ENCODE measurements around the gene ZNF689.

ZNF689 gene

DNA sequence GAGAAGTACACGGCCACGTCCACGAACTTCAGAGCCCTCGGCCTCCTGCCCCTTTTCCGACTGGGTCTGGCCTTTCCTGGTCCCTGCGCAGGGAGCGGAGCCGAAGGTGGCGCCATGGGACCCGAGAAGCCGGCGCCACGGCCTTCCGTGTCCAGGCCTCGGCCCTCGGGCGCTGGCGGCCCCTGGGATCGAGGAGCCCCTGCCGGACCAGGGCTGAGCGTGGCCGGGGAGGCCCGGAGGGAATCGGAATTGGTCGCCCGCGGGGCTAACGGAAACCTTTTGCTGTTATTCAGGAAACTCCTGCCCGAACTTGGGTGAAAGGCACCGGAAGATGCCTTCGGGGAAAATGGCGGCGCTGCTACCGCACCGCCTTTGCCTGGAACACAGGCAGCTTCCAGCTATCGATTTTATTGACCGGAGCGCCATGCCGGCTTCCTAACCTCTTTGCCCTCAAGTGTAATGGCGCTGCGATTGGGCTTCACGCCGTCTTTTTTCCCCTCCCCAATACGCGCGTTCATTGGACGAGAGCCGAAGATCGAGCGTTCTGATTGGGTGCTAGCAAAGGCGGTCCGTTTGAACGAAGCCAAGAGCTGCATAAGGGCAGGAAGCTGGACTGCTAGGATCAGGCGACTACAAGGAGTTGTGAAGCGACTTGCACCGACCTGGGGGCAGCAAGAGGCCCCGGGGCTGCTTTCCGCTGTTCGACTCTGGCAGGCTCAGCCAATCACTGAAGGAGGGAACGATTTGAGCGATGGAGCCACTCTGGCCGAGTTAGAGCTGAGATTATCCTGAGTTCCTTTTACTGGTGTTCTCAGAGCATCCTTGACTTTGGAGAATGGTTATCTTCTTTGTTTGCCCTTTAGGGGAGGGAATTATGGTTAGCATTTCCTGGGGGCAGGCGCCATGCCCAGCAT is at the start of gene ZNF689:
ZNF689 (minus strand) TSS at position 464 of the 914 bp plus-strand sequence; CDS start at position 116, 348 bp downstream.
- TF ChIP-seq JUND (IDR thresholded peaks at IDR 0.05; ENCODE audit: low read depth), result no peak
- DNase-seq (ENCODE audit: low read depth in 1 of 2, low spot score in 1 of 2), result peak; percentile 95 to 99
- in situ Hi-C loops (cut with HindIII; ENCODE audit: low pct_unique_long_range_greater_than_20kb, low sequenced_read_pairs), result no loop called here

GRCh38 chr16:30658731-30659506 is 48.7 kb upstream of the ZNF689 start:
- peak; percentile 65 to 98 for DNase-seq (ENCODE audit: low read depth in 1 of 2, low spot score in 1 of 2)
- in situ Hi-C loops (cut with HindIII; ENCODE audit: low pct_unique_long_range_greater_than_20kb, low sequenced_read_pairs), result no loop called here
- TF ChIP-seq JUND (IDR thresholded peaks at IDR 0.05; ENCODE audit: low read depth), result no peak

DNA sequence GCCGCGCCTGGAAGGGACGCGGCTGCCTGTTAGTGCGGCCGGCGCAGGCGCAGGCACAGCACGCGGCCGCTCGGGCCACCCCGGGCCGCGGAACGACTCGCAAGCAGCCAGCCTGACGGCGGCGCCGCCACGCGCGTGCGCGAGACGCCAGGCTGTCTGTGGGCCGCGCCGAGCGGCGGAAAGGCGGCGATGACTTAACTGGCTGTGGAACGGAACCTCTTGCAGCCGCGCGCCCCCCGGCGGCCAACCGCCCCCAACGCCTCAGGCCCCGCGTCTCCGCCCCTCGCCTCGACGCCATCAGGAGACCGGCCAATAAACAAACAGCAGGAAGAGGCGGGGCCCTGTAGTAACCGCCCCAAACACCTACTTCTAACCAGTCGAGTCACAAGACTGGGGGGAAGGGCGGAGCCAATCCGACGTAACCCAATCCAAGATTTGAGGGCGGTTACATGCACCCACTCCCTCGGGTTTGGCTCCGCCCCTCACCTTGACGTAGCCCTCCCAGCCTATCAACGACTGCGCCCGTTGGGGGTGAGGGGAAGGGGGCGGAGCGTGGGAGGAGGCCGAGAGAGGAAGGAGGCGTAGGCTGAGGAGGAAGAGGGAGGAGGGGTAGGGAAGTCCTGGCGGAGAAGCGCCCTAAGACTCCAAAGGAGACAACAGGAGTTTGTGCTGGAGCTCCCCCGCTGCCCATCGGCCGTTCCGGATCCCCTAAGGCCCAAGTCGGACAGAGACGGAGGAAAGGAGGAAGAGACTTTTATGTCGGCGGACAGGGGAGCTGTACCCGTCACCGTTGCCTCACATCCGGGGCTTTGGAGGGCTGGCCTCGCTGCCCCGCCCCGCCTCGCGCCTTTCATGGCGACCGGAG is 47.9 kb upstream of the ZNF689 start, which contains the start of gene FBRS:
FBRS (plus strand) TSS at position 566 of the 865 bp plus-strand sequence. CDS start 1,088 bp downstream, outside the sequence.
- TF ChIP-seq JUND (IDR thresholded peaks at IDR 0.05; ENCODE audit: low read depth), result no peak
- peak; percentile 92 to 100 for DNase-seq (ENCODE audit: low read depth in 1 of 2, low spot score in 1 of 2)
- in situ Hi-C loops (cut with HindIII; ENCODE audit: low pct_unique_long_range_greater_than_20kb, low sequenced_read_pairs), result no loop called here

DNA sequence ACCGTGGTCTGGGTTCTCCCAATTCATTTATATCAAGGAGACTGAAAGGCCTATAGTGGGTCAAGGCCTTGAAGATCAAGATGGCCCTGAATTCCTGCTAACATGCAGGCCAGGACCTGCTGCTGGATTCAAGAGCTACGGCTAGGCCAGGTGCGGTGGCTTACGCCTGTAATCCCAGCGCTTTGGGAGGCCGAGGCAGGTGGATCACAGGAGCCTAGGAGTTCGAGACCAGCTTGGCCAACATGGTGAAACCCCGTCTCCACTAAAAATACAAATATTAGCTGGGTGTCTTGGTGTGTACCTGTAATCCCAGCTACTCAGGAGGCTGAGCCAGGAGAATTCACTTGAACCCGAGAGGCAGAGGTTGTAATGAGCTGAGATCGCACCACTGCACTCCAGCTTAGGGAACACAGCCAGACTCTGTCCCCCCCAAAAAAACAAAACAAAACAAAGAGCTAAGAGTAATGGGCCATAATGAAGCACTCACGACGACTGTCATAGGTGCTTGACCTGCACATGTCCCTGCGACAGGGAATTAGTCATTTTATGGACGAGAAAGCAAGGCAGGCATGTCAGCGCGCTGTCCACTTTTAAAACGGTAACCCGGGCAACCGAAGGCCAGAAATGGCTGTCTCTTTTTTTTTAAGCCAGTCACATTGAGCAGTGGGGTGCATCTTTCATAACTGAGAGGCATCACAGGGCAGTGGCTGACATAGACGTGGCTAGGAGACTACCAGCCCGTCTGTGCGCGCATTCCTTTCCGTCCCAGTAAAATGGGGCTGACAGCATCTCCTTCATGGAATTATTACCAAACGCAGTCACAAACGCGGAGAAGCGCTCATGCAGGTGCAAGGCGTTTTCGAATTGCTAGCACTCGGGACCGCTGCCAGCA is 47.0 kb upstream of the ZNF689 start:
- DNase-seq (ENCODE audit: low read depth in 1 of 2, low spot score in 1 of 2), result no peak
- in situ Hi-C loops (cut with HindIII; ENCODE audit: low pct_unique_long_range_greater_than_20kb, low sequenced_read_pairs), result no loop called here
- TF ChIP-seq JUND (IDR thresholded peaks at IDR 0.05; ENCODE audit: low read depth), result no peak

GRCh38 chr16:30656388-30656787 is 46.2 kb upstream of the ZNF689 start:
- in situ Hi-C loops (cut with HindIII; ENCODE audit: low pct_unique_long_range_greater_than_20kb, low sequenced_read_pairs), result no loop called here
- no peak for DNase-seq (ENCODE audit: low read depth in 1 of 2, low spot score in 1 of 2)
- TF ChIP-seq JUND (IDR thresholded peaks at IDR 0.05; ENCODE audit: low read depth), result no peak

DNA sequence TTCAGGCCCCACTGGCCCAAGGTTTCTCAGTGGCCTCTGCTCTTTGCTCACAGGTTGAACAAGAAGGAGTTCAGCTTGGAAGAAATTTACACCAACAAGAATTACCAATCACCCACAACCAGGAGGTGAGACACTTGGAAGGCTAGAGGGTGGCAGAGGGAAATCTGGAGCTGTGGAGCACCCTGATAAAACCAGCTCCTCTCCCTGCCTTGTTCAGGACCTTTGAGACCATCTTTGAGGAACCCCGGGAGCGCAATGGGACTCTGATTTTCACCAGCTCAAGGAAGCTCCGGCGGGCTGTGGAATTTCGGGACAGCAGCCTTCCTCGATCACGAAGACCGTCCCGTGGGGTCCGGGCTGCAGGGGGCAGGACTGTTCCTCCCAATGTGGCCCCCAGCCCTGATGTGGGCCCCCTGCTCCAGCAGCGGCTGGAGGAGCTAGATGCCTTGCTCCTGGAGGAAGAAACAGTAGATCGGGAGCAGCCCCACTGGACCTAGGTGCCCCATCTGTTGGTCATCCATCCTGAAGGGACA is 45.7 kb upstream of the ZNF689 start:
- DNase-seq (ENCODE audit: low read depth in 1 of 2, low spot score in 1 of 2), result no peak
- in situ Hi-C loops (cut with HindIII; ENCODE audit: low pct_unique_long_range_greater_than_20kb, low sequenced_read_pairs), result no loop called here
- no peak for TF ChIP-seq JUND (IDR thresholded peaks at IDR 0.05; ENCODE audit: low read depth)

DNA sequence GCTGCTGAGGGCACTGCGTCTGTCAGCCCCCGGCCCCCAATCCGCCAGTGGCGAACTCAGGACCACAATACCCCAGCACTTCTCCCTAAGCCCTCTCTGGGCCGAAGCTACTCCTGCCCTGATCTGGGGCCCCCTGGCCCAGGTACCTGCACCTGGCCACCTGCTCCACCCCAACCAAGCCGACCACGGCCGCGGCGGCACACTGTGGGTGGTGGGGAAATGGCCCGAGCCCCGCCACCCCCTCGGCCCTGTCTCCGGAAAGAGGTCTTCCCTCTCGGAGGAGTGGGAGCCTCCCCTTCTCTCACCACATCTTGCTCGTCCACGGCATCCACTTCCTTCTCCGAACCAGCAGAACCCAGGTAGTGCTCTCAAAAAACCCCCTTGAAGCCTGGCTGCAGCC is 44.7 kb upstream of the ZNF689 start:
- no peak for TF ChIP-seq JUND (IDR thresholded peaks at IDR 0.05; ENCODE audit: low read depth)
- no peak for DNase-seq (ENCODE audit: low read depth in 1 of 2, low spot score in 1 of 2)
- in situ Hi-C loops (cut with HindIII; ENCODE audit: low pct_unique_long_range_greater_than_20kb, low sequenced_read_pairs), result no loop called here

GRCh38 chr16:30652718-30653117 is 42.5 kb upstream of the ZNF689 start:
- TF ChIP-seq JUND (IDR thresholded peaks at IDR 0.05; ENCODE audit: low read depth), result no peak
- in situ Hi-C loops (cut with HindIII; ENCODE audit: low pct_unique_long_range_greater_than_20kb, low sequenced_read_pairs), result no loop called here
- DNase-seq (ENCODE audit: low read depth in 1 of 2, low spot score in 1 of 2), result no peak

DNA sequence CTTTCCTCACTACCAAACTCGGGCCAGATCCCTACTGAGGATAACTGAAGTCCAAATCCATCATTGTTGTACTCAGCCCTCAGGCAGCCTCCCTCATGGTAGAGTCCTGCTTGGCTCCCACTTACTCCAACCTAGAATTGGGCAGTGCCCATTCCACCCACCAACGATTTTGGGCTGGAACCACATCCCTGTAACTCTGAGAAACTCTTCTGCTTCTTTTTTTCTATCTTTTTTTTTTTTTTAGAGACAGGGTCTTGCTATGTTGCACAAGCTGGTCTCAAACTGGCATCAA is 41.8 kb upstream of the ZNF689 start:
- in situ Hi-C loops (cut with HindIII; ENCODE audit: low pct_unique_long_range_greater_than_20kb, low sequenced_read_pairs), result no loop called here
- DNase-seq (ENCODE audit: low read depth in 1 of 2, low spot score in 1 of 2), result no peak
- TF ChIP-seq JUND (IDR thresholded peaks at IDR 0.05; ENCODE audit: low read depth), result no peak

GRCh38 chr16:30651124-30652004 is 41.2 kb upstream of the ZNF689 start:
- peak; percentile 61 to 68 for DNase-seq (ENCODE audit: low read depth in 1 of 2, low spot score in 1 of 2)
- TF ChIP-seq JUND (IDR thresholded peaks at IDR 0.05; ENCODE audit: low read depth), result no peak
- in situ Hi-C loops (cut with HindIII; ENCODE audit: low pct_unique_long_range_greater_than_20kb, low sequenced_read_pairs), result no loop called here

Data from T47D (cell line).